Ramos (cell line): ENCODE data around the gene LENEP.

ENCODE experiments used
- in situ Hi-C: fragments of 300-500 bp; cut with MboI; formaldehyde crosslinking; loops from one replicate; pipeline ENCODE4 v1.14.3; 2022; ENCODE audit warnings: low sequenced_read_pairs; ENCODE audit not compliant: unreplicated experiment

Gene LENEP

GRCh38 chr1:155008015-155008941 is 14.9 kb downstream of the LENEP start:
- in situ Hi-C loops = no loop called here

GRCh38 chr1:155009221-155009711 is 15.9 kb downstream of the LENEP start:
- in situ Hi-C loops = no loop called here

GRCh38 chr1:155009742-155010141 is 16.4 kb downstream of the LENEP start:
- in situ Hi-C loops = no loop called here

- in situ Hi-C loops = no loop called here
Observed at GRCh38 chr1:155010211-155010918, 17.0 kb downstream of the LENEP start.

GRCh38 chr1:155011004-155011416 is 17.6 kb downstream of the LENEP start:
- in situ Hi-C loops = no loop called here

- in situ Hi-C loops = no loop called here
Observed at GRCh38 chr1:155011437-155012025, 18.1 kb downstream of the LENEP start.

- in situ Hi-C loops = no loop called here
Observed at GRCh38 chr1:155012026-155012546, 18.7 kb downstream of the LENEP start.

- in situ Hi-C loops = no loop called here
Observed at GRCh38 chr1:155012776-155013602, 19.6 kb downstream of the LENEP start.

- in situ Hi-C loops = no loop called here
Observed at GRCh38 chr1:155013632-155014031, 20.2 kb downstream of the LENEP start.

GRCh38 chr1:155014709-155015508 is 21.5 kb downstream of the LENEP start:
- in situ Hi-C loops = no loop called here

- in situ Hi-C loops = no loop called here
Observed at GRCh38 chr1:155015527-155016230, 22.3 kb downstream of the LENEP start.

- in situ Hi-C loops = no loop called here
Observed at GRCh38 chr1:155016231-155016831, 22.9 kb downstream of the LENEP start.

- in situ Hi-C loops = no loop called here
Observed at GRCh38 chr1:155017041-155017945, 23.9 kb downstream of the LENEP start.

GRCh38 chr1:155017946-155018316 is 24.5 kb downstream of the LENEP start:
- in situ Hi-C loops = no loop called here

GRCh38 chr1:155018617-155019348 is 25.4 kb downstream of the LENEP start:
- in situ Hi-C loops = no loop called here
